NCI-H1105 treated with DMSO at 0.1 percent for 48 hours (cell line): ENCODE measurements around the gene MAP7D3.
A peak's percentile ranks its signal among the peaks of the same experiment; 100 is the strongest.
"Not testable (repeated sequence)": the region's sequence is repeated elsewhere in the genome, so short reads cannot be mapped to it uniquely, and the experiment has no call there.

Experiments used
- DNase-seq: peaks from one replicate; lab custom pipeline; 2025; lab: John Stamatoyannopoulos, UW

The MAP7D3 gene, protein sequence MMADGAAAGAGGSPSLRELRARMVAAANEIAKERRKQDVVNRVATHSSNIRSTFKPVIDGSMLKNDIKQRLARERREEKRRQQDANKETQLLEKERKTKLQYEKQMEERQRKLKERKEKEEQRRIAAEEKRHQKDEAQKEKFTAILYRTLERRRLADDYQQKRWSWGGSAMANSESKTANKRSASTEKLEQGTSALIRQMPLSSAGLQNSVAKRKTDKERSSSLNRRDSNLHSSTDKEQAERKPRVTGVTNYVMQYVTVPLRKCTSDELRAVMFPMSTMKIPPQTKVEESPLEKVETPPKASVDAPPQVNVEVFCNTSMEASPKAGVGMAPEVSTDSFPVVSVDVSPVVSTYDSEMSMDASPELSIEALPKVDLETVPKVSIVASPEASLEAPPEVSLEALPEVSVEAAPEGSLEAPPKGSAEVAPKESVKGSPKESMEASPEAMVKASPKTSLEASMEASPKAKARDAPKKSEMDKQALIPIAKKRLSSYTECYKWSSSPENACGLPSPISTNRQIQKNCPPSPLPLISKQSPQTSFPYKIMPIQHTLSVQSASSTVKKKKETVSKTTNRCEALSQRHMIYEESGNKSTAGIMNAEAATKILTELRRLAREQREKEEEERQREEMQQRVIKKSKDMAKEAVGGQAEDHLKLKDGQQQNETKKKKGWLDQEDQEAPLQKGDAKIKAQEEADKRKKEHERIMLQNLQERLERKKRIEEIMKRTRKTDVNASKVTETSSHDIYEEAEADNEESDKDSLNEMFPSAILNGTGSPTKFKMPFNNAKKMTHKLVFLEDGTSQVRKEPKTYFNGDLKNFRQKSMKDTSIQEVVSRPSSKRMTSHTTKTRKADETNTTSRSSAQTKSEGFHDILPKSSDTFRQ

DNA sequence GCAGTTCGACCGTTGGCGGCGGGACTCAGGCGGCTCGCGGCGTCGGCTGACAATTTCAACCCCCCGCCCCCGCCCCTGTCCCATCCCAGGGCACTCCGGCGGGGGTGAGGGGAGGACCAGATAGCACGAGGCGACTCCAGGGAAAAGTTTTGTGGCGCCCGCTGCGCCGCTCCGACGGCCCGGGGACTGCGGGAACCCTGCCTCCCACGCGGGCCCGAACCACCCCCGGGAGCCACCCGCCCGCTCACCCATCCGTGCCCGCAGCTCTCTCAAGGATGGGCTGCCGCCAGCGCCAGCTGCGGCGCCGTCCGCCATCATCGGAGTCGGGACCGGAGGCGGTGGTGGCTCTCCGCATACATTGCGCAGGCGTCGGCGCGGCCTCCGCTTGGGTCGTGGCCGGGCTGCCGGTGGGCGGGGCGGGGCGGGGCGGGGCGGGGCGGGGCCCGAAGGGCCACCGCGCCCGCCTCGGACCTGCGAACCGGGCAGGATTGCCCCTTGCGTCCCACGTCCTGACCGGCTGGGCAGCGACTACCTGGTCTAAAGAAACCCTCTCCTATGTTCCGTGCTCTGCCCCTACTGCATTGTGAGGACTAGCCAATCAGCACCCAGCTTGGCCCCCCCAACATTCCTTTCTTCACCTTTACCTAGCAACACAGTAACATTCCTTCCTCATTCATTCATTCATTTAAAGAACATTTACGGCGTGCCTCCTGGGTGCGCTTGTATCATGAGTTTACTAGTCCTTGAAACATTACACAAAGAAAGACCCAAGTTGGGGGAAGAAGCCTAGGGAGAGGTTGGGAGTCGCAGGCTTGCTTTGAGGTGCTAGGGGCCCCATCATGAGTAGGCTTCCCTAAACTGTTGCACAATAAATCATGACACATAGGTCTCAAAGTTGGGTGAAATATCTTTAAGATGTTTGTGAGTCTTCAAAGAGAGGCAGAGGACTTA lies at the start of gene MAP7D3:
TSS of gene MAP7D3 (minus strand) at position 360 of the 951 bp plus-strand sequence. CDS start at position 318, 42 bp downstream.
- peak; percentile 61 for DNase-seq

DNA sequence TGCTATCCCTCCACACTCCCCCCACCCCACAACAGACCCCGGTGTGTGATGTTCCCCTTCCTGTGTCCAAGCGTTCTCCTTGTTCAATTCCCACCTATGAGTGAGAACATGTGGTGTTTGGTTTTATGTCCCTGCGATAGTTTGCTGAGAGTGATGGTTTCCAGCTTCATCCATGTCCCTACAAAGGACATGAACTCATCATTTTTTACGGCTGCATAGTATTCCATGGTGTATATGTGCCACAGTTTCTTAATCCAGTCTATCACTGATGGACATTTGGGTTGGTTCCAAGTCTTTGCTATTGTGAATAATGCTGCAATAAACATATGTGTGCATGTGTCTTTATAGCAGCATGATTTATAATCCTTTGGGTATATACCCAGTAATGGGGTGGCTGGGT lies 49.5 kb upstream of the MAP7D3 start, which contains the start of gene ADGRG4:
TSS of gene ADGRG4 (plus strand) at position 243 of the 400 bp plus-strand sequence. CDS start 7,815 bp downstream, outside the sequence.
- not testable (repeated sequence) for DNase-seq

DNA sequence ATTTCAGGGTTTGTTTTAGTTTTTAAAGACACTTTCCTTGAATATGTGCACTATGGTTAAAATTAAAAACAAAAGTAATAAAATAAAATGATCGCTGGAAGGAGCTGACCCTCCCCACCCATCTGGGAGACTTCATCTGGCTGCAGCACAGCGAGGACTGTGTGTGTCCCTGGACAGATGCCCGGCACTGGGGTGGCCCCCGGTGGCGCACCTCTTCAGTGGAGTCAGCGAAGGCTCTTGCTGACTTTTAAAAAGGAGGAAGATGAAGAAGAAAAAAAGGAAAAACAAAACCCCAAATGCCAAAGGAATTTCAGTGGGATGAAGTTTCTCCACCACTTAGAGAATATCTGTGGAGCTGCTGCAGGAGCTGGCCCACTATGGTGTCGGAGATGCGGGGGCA lies 44.2 kb upstream of the MAP7D3 start:
- DNase-seq: no peak

DNA sequence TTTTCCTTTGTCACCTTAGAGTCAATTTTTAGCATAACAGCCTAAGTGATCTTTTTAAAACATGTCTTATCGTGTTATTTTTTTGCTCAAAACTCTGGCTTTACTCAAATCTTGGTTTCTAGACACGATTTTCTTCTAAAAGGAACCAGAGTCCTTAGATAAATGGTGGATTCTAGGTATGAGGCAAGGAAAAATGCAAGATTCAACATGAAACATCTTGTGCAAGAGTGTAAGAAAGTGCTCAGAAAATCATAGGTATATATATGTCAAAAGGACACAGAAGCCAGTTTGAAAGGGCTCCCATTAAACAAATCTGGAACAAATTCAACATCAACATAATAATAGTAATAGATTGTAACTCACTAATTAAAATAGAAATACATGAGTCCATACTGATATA lies 41.5 kb upstream of the MAP7D3 start:
- DNase-seq: no peak

DNA sequence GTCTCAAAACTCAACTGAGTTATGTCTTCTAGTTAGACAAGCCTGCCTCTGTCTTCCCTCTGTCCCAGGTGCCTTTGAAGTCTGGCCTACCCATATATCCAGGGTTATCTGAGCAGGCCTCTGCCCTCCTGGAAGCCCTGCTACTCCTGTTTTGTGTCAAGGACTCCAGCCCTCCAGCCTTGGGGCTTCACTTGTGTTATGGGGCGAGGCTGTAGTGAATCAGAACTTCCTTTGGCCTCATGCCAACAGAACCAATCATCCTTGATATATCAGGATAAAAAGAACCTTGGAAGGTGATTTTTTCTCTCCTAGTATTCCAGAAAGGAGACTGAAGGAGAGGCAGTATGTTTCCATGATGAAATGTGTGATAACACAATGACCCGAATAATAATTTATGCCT lies 40.6 kb upstream of the MAP7D3 start:
- no peak for DNase-seq

DNA sequence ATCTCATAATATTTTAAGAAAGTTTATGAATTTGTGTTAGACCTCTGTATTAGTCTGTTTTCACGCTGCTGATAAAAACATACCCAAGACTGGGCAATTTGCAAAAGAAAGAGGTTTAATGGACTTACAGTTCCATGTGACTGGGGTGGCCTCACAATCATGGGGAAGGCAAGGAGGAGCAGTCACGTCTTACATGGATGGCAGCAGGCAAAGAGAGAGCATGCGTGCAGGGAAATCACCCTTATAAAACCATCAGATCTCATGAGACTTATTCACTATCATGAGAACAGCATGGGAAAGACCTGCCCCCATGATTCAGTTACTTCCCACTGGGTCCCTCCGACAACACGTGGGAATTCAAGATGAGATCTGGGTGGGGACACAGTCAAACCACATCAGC lies 35.2 kb upstream of the MAP7D3 start:
- DNase-seq: not testable (repeated sequence)

DNA sequence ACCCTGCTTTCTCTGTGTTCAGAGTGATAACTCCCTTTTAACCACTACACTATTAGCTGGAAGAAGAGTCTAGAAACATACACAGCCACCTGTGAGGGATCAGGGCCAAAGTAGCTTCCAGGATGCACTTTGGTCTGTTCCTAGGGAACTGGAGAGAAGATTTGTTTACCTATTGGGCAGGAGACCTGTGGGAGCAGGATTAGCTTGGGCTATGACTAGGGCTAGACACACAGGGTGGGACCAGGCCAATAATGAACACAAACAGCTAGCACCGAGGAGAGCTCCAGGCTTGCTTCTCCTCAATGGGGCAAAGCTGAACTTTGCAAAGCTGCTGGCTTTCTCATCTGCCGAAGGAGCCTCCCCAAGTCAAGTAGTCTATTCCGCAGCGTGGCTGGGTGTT lies 24.4 kb upstream of the MAP7D3 start:
- DNase-seq: no peak

DNA sequence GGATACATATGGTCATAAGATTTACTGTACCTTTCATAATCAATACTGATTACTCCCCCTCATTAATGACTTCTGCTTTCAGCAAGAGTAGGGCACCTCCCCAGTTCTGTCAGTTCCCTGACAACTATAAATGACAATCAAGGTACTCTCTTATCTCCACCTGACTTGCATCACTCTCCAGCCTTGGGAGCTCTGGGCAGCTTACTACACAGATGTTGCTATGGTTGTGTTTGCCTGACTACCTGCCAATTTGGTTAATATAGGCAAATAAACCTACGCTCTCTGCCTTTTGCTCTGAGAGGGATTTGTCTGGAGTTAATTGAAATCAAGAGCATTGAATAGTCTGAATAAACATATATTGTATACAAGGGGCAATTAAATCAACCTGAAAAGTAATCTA lies 22.8 kb upstream of the MAP7D3 start:
- DNase-seq: peak; percentile 88

DNA sequence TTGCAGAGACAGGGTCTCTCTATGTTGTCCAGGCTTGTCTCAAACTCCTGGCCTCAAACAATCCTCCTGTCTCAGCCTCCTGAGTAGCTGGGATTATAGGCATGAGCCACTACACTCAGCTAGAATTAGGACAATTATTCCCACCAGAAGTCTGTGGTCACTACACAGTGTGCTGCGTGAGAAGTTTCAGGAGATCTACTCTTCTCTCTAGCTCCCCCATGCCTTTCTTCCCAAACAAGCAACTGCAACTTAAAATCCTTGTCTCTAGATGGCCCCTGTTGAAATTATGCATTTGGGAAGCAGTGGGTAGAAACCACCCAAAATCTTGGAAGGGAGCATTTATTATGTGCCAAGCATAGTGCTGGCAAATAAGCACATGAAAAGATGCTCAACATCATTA lies 21.1 kb upstream of the MAP7D3 start:
- no peak for DNase-seq

DNA sequence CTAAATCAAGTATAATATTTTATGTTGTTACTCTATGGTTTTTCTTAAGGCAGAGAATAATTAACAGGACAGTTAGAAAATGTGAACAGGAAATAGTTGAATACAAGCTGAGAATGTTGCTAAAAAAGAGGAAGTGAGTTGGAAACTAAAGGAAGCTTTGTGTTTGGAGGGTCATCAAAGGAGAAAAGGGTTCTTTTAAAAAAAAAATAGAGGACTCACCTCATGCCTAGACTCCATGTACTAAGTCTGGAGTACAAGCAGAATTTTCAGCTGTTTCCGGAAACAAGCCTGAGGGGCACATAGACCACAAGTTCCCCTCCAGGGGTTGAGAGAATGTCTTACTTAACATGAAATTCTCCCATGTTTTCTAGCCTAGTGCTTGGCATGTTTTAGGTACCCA lies 20.1 kb upstream of the MAP7D3 start:
- no peak for DNase-seq

DNA sequence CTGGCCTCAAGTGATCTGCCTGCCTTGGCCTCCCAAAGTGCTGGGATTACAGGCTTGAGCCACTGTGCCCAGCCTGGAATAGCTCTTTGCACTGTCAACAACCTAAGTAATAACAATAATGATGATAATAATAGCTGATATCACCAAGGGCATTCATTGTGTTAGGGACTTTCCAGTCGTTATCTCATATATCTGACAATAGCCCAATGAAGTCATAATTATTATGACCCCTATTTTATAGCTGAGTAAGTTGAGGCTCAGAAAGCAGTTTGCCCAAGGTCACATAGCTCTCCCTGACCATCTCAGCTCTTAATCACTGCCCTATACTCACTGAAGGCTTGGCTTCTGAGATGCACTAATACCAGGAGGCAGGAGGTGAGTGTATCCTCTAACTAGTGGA lies 18.7 kb upstream of the MAP7D3 start:
- DNase-seq: no peak

DNA sequence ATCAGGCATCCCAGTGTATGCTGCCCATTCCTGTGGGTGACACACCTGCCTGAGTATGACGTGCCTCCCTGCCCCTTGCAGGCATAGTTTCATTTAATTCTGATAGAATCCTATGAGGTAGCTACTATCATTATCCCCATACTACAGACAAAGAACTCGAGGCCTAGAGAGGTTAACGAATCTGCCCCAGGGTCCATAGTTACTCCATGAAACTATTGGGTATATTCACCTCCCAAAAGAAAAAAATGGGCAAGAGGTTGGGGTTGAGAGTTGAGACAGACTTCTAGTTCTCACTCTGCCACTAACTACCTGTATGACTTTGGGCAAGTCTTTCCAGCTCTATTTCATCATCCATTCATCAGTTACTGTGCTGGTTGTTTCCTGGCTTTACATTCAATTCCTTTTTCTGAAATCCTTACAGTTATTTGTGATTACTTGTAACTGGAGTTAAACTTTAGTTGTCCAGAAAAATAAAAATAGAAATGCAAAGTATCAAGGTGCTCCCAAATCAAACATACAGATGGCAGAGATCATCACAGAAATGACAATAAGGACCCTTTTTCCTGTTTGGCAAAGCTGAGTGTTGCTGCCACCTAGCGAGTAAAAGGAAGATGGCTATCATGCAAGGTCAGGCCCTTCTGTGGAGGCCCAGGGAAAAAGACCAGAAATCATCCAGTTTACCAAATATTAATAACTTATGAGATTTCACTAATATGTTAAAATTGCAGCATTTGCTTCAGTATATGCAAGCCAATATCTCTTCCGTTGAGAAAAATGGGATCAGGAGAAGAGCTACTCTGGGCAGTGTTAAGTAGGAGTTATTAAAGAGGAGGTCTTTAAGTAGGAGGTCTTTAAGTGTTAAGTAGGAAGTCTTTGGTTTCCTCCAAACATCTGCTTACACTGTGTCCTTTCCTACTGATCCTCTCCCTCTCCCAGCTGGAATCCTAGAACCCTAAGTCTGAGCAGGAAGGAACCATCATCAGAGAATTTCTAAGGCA lies 17.1 kb upstream of the MAP7D3 start:
- DNase-seq: peak; percentile 47

DNA sequence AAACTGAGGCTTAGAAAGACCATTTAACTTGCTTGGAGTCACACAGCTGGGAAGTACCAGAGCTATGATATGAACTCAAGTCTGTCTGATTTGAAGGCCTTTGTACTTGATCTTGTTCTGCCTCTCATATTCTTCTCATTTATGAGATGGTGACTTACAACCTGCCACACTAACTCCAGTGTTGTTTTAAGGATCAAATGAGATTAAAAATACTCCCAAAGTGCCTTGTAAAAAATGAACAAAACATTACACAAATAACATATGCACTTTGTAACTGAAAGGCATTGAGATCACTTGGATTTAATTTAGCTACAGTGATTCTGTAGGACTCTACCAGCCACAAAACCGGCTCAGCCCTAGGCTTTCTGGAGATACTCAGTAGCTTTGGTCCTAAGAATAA lies 15.6 kb upstream of the MAP7D3 start:
- DNase-seq: no peak

DNA sequence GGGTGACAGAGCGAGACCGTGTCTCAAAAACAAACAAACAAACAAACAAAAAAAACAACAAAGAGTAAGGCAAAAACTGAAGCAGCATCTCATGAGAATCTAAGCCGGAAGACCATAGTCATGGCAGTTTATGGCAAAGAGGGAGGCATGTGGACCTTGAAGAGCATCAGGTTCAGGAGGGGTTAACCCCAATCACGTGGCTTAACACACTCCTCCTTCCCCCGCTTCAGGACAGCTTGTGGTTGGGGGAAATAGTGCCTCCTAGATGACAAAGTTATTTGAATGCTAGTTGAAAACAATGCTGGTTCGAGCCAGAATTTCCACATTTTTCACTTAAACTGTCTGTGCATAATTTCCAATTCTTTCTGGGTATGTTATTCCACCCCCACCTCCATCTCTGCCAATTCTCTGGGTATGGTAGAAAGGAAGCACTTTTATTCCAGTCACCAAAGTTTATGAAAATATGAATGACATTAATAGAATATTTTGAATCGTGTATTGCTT lies 11.7 kb upstream of the MAP7D3 start:
- DNase-seq: no peak

DNA sequence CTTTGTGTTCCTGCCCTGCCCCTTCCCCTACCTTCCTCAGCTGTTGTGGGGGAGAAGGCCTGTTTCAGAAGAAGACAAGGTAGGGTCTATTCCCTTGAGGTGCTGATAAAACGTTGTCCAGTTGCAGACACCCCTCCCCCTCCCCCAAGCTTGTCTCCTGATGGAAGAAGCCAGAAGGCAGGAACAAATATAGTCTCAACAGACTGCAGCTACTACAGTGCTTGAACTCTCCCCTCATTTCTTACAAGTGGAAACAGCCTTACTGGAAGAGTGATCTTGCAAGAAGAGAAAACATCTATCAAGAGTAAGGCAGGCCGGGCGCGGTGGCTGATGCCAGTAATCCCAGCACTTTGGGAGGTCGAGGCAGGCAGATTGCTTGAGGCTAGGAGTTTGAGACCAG lies 11.0 kb upstream of the MAP7D3 start:
- DNase-seq: no peak

DNA sequence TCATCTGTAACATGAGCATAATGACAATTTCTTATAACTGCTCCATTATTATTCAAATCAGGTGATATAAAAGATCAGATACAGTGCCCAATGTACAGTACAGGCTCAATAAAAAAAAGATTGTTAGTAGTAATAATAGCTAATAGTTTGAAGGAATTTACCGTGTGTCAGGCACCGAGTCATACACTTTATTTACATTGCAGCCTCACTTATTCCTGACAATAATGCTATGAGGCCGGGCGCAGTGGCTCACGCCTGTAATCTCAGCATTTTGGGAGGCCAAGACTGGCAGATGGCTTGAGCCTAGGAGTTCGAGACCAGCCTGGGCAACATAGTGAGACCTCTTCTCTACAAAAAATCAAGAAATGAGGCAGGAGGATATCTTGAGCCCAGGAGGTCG lies 10.1 kb upstream of the MAP7D3 start:
- DNase-seq: no peak

DNA sequence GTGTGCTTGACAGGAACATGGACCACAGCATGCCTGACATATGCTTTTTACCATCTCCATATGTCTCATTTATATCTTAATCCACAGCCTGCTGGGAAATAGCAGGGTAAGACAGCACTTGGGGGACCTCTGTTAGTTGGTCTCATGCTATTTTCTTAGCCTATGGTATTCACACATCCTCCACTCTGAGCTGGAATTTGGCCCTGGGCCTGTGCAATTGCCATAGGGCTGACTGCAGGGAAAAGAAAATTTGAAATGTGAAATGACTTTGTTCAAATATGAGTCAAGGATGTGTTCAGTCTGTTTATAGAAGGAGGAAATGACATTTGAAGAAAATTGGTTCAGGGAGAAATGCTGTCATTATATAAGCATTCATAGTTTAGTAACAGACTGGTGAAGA lies 9.6 kb upstream of the MAP7D3 start:
- DNase-seq: no peak

DNA sequence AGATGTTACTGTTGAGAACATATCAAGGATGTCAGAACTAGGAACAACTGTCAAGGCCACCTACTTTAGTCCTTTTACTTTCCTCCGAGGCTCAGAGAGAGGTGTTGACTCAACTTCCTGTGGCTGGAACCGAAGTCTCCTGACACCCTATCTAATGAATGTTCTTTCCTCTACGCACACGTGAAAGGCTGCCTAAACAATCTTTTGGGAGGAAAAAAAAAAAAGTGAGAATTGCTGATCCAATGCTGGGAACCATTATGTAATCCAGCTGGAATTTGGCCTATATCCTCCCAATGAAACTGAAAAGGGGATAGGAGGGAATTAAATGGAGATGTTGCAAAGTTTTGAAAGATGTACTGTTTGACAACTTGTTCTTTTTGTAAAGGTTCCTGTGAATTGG lies 8.3 kb upstream of the MAP7D3 start:
- DNase-seq: no peak

DNA sequence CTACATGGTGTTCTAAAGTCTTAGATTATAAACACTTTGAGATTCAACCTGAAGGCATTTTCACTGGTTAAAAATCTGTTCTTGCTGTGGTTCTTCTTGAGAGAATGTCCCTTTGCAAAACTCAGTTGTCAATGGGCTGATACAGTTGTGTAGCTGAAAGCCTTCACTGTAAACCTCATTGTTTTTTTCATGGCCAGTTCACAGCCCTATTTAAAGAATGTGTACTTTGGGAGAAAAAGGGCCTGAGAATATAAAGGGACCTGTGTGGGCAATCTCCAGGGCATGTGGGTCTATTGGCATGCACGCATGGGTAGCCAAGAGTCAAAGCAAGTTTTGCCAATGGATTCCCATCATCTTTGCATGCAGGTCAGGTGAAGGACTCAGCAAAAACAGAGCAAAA lies 7.8 kb upstream of the MAP7D3 start:
- DNase-seq: no peak

DNA sequence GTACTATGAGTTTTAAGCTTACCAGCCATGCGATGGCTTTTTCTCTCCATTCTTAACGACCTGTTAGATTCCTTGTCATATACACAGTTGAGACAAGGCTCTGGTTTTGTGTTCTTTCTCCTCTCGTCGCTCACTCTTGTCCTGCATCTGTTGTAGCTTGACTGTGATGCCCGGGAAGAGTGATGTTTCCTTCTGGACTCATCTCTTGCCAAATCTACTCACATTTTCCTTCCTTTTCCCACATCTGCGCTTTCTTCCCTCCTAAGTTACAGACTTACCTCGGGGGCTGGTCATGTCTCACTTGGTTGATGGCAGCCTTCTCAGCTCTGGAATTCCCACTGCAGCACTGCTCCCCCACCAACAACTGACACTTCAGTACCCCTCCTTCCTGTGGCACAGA lies 4.8 kb upstream of the MAP7D3 start:
- no peak for DNase-seq
